Neural crest cell (in vitro differentiated cells): ENCODE results near the gene NUPR1. TPM values are rescaled to one million over a fixed set of nuclear protein-coding genes. Genes with fewer than 3 reads are reported as not detected.
"Not testable (repeated sequence)": the region's sequence is repeated elsewhere in the genome, so short reads cannot be mapped to it uniquely, and the experiment has no call there.

Source experiments
- DNase-seq: peaks from one replicate; pipeline ENCODE4 v3.0.0; 2021; ENCODE audit warnings: low read depth, mixed read lengths, low spot score
- H3K27ac Mint-ChIP-seq: one replicate; pipeline ENCODE4 v1.8.0; 2021; ENCODE audit warnings: mild to moderate bottlenecking, mixed read lengths; ENCODE audit not compliant: unreplicated experiment
- H3K27me3 Mint-ChIP-seq: 2 replicates; pipeline ENCODE4 v1.8.0; 2021; ENCODE audit warnings: low read depth, mild to moderate bottlenecking, mixed read lengths
- H3K36me3 Mint-ChIP-seq: 2 replicates; pipeline ENCODE4 v1.8.0; 2021; ENCODE audit warnings: low read depth, mild to moderate bottlenecking, mixed read lengths
- H3K4me1 Mint-ChIP-seq: 2 replicates; pipeline ENCODE4 v1.8.0; 2021; ENCODE audit warnings: mixed read lengths
- H3K4me3 Mint-ChIP-seq: one replicate; pipeline ENCODE4 v1.8.0; 2021; ENCODE audit warnings: mild to moderate bottlenecking, mixed read lengths
- H3K9me3 Mint-ChIP-seq: 2 replicates; pipeline ENCODE4 v1.8.0; 2021; ENCODE audit warnings: mixed read lengths
- total RNA-seq: library from RNA; stranded (reverse); gene quantifications from 2 replicates; pipeline ENCODE4 v1.2.1, GENCODE V29; 2021
- TF ChIP-seq, protein P1 (sequence below): fragments of 200-600 bp; sonication (generic); conservative IDR thresholded peaks from 2 replicates; pipeline ENCODE4 v1.5.0; 2021; ENCODE audit warnings: antibody characterized with exemption, mild to moderate bottlenecking

NUPR1 gene
- total RNA-seq, 1 donor from 2014 or later = not detected

DNA sequence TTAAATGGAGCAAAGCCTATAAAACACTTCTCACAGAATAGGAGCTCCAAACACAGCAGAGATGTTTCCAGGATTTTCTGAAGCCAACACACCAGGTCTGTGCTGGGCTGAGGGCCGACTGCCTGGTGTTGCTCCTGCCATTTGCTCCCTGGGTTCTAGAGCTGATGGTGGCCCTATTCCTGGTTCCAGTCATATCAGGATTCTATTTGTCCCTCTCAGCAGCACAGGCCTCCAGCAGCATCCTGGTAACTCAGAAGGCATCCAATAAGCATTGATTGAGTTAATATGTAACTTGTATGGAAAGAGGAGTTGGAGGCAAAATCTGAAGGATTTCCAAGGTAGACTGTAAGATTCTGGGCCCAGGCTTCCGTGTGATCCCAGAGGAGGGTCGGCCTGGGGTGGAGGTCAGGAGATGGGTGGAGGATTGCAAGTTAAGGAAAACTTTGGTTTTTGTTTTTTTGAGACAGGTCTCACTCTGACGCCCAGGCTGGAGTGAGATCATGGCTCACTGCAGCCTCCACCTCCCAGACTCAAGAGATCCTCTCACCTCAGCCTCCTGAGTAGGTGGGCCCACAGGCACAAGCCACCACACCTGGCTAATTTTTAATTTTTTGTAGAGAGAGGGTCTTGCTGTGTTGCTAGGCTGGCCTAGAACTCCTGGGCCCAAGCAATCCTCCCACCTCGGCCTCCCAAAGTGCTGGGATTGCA, 5.7 kb downstream of the NUPR1 start:
- no peaks in the 10 kb centered on the region for H3K9me3 Mint-ChIP-seq
- DNase-seq = no peak

DNA sequence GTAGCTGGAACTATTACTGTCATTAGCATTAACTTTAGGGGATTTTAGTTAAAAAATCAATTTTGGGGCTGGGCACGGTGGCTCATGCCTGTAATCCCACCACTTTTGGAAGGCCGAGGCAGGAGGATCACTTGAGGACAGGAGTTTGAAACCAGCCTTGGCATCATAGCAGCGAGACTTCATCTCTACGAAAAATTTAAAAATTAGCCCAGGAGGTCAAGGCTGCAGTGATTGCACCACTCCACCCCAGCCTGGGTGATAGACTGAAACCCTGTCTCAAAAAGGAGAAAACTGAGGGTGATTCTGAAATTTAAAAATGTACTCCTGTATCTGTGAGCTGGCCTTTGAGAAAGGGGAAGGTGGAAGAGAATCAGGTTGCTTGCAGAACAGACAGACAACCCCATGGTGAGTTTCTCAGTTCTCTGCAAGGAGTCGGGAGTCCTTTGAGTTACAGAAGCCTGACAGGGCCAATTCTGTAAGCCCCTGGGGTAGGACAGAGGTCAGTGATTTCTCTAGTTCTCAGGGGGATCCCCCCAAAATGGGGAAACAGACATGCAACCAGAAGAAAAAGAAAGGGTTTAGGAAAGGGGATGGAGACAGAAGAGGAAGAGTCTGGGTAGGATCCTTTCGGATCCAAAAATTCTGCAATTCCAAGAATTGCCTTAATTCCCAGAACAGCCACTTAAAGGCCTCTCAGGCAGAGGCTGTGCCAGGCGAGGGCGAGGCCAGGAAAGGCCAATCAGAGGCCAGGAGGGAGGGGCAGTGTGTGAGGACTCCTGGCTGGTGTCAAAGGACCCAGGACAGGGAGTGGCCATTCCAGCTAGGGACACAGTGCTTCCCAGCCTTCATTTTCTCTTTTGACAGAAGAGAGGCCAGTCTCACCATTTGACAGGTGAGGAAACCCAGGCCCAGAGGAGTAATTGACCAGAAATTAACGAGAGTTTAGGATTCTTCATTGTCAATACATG, 6.7 kb downstream of the NUPR1 start:
- Mint-ChIP-seq H3K4me3 (no peak overlapping the region), H3K27me3 (no peaks in the 10 kb centered on the region), H3K36me3 (no peaks in the 10 kb centered on the region), H3K27ac (no peak overlapping the region), H3K9me3 (no peaks in the 10 kb centered on the region), H3K4me1 (no peaks in the 10 kb centered on the region)
- no peak for DNase-seq
- TF ChIP-seq, protein P1, sequence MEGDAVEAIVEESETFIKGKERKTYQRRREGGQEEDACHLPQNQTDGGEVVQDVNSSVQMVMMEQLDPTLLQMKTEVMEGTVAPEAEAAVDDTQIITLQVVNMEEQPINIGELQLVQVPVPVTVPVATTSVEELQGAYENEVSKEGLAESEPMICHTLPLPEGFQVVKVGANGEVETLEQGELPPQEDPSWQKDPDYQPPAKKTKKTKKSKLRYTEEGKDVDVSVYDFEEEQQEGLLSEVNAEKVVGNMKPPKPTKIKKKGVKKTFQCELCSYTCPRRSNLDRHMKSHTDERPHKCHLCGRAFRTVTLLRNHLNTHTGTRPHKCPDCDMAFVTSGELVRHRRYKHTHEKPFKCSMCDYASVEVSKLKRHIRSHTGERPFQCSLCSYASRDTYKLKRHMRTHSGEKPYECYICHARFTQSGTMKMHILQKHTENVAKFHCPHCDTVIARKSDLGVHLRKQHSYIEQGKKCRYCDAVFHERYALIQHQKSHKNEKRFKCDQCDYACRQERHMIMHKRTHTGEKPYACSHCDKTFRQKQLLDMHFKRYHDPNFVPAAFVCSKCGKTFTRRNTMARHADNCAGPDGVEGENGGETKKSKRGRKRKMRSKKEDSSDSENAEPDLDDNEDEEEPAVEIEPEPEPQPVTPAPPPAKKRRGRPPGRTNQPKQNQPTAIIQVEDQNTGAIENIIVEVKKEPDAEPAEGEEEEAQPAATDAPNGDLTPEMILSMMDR = no peak

More for the DNA sequence above, 5.7 kb downstream of the NUPR1 start:
- Mint-ChIP-seq H3K36me3 (no peaks in the 10 kb centered on the region), H3K4me1 (no peaks in the 10 kb centered on the region), H3K27ac (no peak overlapping the region), H3K27me3 (no peaks in the 10 kb centered on the region), H3K4me3 (no peak overlapping the region)
- TF ChIP-seq, protein P1 = no peak

DNA sequence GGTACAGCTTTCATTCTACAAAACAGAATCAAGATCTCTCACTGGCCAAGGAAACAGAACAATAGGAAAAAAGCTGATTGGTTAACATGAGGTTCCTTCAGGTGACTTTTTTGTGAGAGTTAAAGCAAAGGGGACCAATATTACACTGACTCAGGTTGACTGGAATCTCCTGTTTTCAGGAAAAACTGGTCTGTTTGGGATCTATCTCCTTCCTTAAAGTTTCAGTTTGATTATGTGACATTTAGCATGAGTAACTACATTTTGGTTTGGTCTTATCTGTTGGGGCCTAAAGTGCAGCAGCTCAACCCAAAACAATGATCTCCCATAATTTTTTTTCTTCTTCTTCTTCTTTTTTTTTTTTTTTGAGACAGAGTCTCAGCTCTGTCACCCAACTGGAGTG, 9.7 kb downstream of the NUPR1 start:
- H3K36me3 Mint-ChIP-seq = no peaks in the 10 kb centered on the region
- H3K27me3 Mint-ChIP-seq = no peaks in the 10 kb centered on the region
- no peak for DNase-seq
- H3K4me1 Mint-ChIP-seq = no peaks in the 10 kb centered on the region
- TF ChIP-seq, protein P1 = no peak
- H3K9me3 Mint-ChIP-seq = no peaks in the 10 kb centered on the region
- no peak overlapping the region for H3K27ac Mint-ChIP-seq
- no peak overlapping the region for H3K4me3 Mint-ChIP-seq

DNA sequence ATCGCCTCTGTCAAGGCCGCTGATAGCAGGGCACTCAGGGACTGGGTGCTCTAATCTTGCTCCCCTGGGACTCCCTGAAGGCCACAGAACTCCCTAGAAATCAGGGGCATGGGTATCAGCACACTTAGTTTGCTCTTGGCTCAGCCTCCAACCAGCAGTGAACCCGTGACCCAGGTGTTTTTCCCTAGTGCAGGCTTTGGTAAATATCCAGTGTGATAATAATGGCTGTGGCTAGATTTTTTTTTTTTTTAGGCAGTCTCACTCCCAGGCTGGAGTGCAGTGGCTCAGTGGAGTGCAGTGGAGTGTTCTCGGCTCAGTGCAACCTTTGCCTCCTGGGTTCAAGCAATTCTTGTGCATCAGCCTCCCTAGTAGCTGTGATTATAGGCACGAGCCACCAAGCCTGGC, 10.3 kb downstream of the NUPR1 start:
- TF ChIP-seq, protein P1 = no peak
- H3K4me1 Mint-ChIP-seq = no peaks in the 10 kb centered on the region
- H3K36me3 Mint-ChIP-seq = no peaks in the 10 kb centered on the region
- no peak for DNase-seq
- H3K9me3 Mint-ChIP-seq = no peaks in the 10 kb centered on the region
- no peaks in the 10 kb centered on the region for H3K27me3 Mint-ChIP-seq
- H3K27ac Mint-ChIP-seq = no peak overlapping the region
- no peak overlapping the region for H3K4me3 Mint-ChIP-seq

DNA sequence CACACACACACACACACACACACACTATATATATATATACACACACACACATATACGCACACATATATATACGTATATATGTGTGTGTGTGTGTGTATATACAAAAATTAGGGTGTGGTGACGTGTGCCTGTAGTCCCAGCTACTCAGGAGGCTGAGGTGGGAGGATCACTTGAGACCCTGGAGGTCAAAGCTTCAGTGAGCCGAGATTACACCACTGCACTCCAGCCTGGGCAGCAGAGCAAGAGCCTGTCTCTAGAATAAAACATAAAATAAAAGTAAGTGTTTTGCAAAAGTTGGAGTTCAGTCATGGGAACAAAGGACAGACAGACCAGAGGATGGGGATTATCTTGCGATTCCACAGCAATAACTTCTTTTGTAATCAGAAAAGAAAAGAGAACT, 10.8 kb downstream of the NUPR1 start:
- Mint-ChIP-seq H3K4me3 (no peak overlapping the region), H3K27ac (no peak overlapping the region), H3K36me3 (no peaks in the 10 kb centered on the region), H3K4me1 (no peaks in the 10 kb centered on the region), H3K27me3 (no peaks in the 10 kb centered on the region), H3K9me3 (no peaks in the 10 kb centered on the region)
- DNase-seq = no peak
- TF ChIP-seq, protein P1 = no peak

DNA sequence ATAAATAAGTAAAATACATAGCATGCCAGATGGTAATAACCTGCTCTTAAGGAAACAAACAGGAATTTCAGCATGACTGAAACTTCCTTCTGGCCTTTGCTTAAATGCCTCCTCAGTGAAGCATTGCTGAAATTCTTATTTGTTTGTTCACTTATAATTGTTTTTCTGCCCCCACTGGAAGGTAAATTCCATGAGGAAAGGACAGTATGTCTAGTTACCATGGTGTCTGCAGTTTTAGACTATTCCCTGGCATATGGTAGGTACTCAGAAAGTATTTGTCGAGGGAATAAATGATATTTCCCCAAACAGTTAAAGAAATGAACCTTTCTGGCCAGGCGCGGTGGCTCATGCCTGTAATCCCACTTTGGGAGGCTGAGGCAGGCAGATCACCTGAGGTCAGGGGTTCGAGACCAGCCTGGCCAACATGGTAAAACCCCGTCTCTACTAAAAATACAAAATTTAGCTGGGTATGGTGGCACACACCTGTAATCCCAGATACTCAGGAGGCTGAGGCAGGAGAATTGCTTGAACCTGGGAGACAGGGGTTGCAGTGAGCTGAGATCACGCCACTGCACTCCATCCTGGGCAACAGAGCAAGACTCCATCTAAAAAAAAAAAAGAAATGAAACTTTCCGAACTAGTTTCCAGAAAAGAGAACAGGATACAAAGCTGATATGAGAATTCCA, 11.5 kb downstream of the NUPR1 start:
- H3K27ac Mint-ChIP-seq, H3K4me3 Mint-ChIP-seq, H3K9me3 Mint-ChIP-seq, H3K4me1 Mint-ChIP-seq, DNase-seq, H3K36me3 Mint-ChIP-seq, H3K27me3 Mint-ChIP-seq: not testable (repeated sequence)
